Measurements from ENCODE around the gene PRKCH.

The PRKCH gene

DNA sequence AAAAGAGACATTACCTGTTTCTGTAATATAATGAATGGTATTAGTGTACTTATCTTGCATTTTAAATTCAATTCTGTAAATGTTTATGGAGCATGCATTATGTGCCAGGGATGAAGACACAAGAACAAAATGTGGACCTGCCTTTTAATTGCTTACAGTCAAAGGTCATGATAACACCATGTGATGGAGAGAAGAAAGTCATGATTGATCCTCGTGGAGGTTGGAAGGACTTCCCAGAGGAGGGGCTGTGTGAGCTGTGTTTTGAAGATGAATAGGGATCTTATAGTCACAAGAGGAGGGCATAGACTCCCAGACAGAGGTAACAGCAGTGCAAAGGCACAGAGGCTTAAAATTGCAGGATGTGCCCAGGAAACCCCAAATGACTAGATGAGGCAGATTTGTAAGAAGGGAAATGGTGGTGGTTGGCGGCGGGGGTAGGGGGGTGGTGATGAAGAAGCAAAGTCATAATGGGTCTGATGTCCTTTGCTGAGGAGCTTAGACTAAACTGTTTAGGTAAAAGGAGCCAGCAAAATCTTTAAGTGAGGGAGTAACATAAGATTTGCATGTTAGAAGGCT lies 151.5 kb downstream of the PRKCH start:
- DNase-seq (ENCODE audit: low read depth, low spot score) = no peak

DNA sequence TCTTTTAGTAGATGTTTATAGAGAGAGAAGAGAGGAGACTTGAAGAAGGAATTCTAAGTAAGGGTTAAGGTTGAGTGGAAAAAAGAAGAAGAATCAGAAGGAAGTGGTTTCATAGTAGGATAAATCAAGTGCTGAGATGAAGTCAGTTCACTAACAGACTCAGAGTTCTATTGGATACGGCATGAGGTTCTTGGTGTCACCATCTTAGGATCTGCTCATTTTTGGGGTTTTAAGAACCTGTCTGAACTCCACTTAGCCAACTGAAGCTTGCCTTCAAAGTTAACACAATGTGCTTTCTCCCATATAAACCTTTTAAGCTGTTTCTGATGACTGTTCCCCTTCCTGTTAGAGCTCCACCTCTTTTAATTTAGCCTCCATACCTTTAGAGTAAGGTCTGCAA lies 152.6 kb downstream of the PRKCH start:
- DNase-seq (ENCODE audit: low read depth, low spot score) = no peak

- DNase-seq (ENCODE audit: low read depth, low spot score) = no peak
Measured at GRCh38 chr14:61474701-61475100, 153.3 kb downstream of the PRKCH start.

GRCh38 chr14:61475316-61475715 lies 153.9 kb downstream of the PRKCH start:
- no peak for DNase-seq (ENCODE audit: low read depth, low spot score)

DNA sequence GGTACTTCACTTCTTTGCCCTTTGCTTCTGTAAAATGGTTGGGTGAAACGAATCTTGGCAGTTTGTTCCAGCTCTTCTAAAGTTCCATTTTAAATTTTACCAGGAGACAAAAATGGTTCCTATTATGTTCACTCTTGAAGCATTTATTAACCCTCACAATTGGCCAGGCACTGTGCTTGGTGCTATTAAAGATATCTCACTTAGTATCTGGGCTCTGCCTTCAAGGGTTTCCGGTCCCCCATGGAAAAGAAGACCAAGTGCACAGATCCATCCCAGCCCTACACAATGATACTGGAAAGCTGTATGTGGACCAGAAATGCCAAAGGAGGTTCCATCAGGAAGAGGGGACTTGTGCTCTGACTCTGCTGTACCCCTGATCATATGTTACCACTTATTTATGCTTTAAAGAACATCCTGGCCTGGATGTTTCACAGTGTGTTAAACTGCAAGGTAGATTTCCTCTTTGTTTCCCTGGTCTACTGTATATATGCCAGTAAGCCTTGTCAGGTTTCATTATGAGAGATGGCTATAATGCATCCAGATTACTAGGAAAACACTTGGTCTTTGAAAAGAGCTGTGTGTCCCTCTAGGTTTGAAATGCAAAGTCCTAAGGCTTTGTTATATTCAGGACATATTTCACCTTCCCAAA lies 154.8 kb downstream of the PRKCH start:
- DNase-seq (ENCODE audit: low read depth, low spot score) = no peak

DNA sequence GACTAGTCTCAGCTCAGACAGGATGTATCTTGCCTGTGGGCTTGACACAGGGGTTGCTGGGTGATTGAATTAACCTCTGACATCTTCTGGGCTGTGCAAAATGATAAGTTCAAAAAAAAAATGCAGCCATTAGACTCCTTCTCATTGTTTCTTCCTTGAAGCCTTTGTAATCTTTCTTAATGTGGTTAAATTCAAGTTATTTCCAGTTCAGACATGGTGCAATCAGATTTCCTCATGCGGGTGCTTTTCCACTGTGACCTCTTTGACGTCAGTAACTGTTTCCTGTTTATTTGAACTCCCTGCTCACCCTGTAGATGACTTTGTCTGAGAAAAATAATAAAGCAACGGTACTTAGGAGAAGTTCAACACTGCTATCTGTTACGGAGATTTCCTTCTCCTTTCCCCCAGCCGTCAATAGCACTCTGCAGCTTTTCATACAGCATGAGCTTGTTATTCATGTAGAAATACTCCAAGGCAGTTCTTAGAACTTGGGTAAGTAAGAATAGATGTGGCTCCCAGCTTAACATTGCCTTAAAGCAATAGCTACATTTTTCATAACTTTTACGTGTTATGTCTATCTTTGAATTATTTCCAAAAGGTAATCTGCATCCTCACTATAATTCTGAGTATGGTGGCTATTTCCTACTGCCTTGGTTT lies 155.5 kb downstream of the PRKCH start:
- no peak for DNase-seq (ENCODE audit: low read depth, low spot score)

DNA sequence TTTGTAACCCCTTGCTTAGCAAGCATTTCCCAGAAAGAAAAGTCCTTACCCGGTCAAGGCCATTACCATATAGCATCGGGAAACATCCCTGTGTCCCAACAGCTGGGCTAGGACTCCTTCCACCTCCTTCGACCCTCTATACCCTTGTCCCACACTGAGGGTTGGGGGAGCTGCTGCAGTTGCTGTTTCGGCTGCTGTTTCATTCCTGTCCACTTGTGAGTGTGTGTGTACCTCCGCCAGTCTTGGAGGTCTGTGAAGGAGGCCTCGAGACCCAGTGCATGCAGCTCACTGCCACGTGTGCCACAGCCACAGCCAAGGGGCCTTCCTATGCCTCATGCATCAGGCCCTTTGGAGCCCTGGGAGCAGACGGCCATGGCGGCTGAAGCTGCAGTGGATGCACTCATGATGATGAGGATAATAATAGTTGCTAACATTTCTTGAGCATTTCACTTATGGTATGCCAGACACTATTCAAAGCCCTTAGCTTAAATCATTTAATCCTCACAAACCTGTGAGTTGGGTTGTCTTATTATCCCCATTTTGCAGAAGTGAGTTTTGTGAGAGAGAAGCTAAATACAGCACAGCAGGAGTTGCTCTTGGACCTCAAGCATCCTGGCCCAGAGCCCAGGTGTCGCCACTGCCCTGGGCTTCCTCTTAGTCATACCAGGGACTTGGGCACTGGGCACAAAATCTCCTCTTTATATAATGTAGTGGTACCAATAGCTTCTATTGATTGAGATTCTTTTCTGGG lies 156.5 kb downstream of the PRKCH start:
- no peak for DNase-seq (ENCODE audit: low read depth, low spot score)

DNA sequence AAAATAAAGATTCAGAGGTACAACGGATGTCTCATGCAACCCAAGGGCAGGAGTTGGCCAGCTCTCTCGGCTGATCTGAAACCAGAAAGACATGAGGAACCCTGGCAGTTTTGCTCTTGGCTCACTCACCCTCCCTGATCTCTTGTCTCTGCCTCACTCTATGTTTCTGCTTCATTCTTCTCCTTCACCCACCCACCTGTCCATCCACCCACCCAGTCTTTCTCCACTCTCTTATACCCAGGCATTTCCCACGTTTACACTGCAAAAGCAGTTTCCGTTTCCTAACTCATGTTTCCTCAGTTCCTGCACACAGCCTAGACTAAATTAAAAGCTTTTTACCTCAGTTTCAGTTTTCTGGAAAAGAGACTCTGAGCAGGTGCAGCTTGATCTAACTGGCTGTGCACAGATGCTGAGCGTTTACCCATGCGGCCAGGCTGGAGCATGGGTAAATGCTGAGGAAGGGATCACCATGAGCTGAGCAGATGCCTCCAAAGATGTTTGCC lies 157.6 kb downstream of the PRKCH start:
- DNase-seq (ENCODE audit: low read depth, low spot score) = no peak

- DNase-seq (ENCODE audit: low read depth, low spot score) = no peak
Measured at GRCh38 chr14:61479746-61480502, 158.5 kb downstream of the PRKCH start.

- DNase-seq (ENCODE audit: low read depth, low spot score) = no peak
Measured at GRCh38 chr14:61480704-61481285, 159.4 kb downstream of the PRKCH start.

DNA sequence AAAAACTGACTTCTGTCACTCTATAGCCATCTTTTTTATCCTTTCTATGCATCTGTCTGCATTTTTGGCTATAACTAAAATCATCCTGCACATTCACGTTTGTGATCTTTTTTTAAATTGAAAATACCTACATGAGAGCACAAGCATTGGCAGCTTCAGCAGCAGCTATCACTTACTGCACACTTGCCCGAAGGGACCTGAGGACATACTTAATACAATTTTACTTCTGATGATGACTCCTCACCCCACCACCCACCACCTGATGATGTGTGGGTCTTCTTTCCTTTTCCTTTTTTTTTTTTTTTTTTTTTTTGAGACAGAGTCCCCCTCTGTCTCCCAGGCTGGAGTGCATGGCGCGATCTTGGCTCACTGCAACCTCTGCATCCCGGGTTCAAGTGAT lies 160.3 kb downstream of the PRKCH start:
- DNase-seq (ENCODE audit: low read depth, low spot score) = no peak

DNA sequence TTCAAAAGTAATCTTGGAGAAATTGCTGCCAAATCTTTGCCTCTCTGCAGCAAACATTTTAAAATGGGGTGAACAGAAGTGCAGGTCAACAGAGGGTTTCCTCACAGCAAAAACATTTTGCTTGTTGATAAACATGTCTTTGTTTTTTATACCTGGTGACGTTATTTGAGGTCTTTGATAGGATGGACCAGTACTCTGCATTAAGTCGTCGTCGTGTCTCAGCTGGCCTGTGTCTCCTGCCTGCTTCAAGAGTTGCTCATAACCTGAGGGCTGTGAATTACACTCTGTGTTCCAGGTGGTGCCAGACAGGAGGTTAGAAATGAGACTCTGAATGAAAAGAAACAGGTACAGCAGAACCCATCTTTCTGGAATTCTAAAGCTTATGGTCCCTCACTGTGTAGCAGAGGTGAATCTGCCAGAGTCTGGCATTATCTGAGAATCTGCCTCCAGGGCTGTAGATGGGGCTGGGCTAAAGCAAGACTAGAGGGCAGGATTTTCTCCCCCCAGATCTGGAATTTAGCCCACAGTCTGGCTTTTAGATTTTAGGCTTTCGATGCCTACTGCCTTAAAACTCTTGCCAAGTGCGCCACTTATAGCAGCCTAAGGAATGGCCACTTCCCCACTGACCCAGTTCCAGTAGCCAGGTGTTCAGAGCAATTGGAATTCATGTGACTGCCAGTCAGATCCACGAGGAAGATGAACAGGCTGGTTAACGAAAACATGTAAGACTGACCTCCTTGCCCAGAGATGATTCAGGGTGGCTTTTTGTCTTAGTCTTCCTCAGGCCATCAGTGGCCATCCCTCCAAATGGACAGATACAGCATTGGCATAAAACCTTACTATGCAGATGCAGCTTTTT lies 161.2 kb downstream of the PRKCH start:
- peak; percentile 57 for DNase-seq (ENCODE audit: low read depth, low spot score)

GRCh38 chr14:61483476-61483875 lies 162.1 kb downstream of the PRKCH start:
- no peak for DNase-seq (ENCODE audit: low read depth, low spot score)

- DNase-seq (ENCODE audit: low read depth, low spot score) = no peak
Measured at GRCh38 chr14:61484031-61484430, 162.7 kb downstream of the PRKCH start.

DNA sequence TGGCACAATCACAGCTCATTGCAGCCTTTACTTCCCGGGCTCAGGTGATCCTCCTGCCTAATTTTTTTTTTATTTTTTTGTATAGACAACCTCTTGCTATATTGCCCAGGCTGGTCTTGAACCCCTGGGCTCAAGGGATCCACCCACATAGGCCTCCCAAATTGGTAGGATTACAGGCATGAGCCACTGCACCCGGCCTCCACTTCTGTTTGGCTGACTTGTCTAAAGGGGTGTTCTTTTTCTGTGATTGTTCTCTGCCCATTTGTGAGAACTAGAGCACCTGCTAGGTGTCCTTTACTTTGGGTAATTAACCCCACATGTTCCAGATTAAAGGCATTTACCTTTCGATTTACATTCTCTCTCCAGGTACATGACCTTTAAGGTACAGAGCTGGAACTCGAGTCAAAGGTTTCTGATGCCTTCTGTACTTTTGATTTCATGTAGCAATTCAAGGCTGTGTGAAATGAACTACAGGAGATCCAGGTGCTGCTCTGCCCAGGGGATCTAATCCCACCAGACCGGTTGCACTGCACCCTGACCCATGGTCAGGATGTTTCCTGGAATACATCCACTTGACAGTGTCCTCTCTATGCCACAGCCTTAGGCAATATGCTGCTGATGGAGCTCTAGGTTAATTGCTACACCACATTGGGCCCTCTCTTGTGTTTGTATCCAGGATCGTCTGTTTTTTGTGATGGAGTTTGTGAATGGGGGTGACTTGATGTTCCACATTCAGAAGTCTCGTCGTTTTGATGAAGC lies 163.6 kb downstream of the PRKCH start:
- peak; percentile 78 for DNase-seq (ENCODE audit: low read depth, low spot score)

- no peak for DNase-seq (ENCODE audit: low read depth, low spot score)
Measured at GRCh38 chr14:61485661-61486060, 164.3 kb downstream of the PRKCH start.

- no peak for DNase-seq (ENCODE audit: low read depth, low spot score)
Measured at GRCh38 chr14:61486930-61487495, 165.6 kb downstream of the PRKCH start.

DNA sequence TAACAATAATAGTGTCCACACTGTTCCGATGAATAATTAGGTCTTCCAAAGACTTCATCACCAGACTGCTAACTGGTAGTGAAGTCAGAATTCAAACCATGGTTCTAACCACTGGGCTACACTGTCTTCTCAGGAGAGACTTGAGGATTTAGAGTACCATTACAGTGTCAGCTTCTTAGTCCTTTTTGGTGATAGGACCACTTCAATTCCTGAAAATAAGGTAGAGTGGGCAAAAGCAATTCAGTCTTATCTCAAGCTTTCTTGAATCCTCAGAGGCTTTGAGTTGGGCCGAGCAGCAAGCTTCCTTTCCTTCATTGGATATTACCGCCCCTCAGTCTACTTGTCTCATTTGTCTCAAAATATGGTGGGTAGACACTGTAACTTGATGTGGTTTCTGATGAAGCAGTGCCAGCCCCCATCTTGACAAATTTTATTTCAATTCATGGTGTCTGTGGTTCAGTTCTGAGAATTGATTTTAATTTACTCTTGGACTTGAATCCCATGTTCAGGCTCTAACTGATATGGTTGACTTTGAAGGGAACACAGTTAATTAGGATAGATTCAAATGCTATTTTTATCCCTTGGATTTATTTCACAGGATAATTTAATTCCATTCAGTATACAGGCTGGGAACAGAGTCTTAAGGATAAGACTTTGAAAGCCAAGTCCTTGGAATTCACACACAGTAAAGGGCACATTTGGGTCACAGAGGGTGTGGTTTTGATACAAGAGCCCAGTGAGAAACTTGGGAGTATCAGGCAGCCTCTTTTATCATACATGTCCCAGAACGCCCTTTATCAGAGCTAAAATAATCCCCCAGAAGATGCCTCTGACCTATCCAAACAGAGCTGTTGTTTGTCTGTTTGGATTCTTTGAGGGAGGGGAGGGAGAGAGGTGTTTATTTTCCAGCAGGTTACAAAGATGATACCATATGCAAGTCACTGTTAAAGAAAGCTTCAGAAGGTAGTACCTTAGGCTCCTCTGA lies 167.3 kb downstream of the PRKCH start:
- no peak for DNase-seq (ENCODE audit: low read depth, low spot score)
